ENCODE data around the gene GDF10. TPM values are rescaled to one million over a fixed set of nuclear protein-coding genes. Genes with fewer than 3 reads are reported as not detected.

The GDF10 gene
- total and polyA plus RNA-seq, 7 donors: 0.03 to 0.58 (median 0.14) TPM; not detected in 2

DNA sequence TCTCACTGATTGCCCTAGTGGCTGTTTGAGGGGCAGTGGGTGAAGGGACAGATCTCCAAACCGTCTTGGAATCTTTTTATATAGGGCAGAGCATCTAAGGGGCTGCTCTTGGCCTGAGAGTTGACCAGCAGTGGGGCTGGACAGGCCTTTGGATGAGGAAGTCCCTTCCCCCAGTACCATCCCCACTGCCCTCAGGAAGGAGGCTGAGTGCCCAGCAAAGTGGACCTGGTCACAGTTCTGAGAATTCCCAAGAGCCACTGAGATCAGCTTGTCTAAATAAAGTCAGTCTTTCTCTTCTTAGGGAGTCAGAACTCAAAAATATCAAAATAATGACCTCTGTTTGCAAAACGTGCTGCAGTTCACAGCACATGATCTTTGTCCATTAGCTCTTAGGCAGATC lies 5.6 kb downstream of the GDF10 start:
- H3K4me3 ChIP-seq: no peak overlapping the region
- TF ChIP-seq, protein P1, sequence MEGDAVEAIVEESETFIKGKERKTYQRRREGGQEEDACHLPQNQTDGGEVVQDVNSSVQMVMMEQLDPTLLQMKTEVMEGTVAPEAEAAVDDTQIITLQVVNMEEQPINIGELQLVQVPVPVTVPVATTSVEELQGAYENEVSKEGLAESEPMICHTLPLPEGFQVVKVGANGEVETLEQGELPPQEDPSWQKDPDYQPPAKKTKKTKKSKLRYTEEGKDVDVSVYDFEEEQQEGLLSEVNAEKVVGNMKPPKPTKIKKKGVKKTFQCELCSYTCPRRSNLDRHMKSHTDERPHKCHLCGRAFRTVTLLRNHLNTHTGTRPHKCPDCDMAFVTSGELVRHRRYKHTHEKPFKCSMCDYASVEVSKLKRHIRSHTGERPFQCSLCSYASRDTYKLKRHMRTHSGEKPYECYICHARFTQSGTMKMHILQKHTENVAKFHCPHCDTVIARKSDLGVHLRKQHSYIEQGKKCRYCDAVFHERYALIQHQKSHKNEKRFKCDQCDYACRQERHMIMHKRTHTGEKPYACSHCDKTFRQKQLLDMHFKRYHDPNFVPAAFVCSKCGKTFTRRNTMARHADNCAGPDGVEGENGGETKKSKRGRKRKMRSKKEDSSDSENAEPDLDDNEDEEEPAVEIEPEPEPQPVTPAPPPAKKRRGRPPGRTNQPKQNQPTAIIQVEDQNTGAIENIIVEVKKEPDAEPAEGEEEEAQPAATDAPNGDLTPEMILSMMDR (IDR thresholded peaks at IDR 0.05): no peak
- no peak for ATAC-seq
- H3K4me1 ChIP-seq: no peaks in the 10 kb centered on the region
- H3K27me3 ChIP-seq (ENCODE audit: insufficient read depth in 3 of 3, low read length in 2 of 3): peaks cover 0 to 24% (median 0%) of the 10 kb centered on the region in 3 donors
- no peak overlapping the region for H3K27ac ChIP-seq
- no peaks in the 10 kb centered on the region for H3K36me3 ChIP-seq (ENCODE audit: insufficient read depth in 1 of 2, low read depth in 1 of 2)
- intact Hi-C loops (cut with DNase I): no loop called here
- 50 to 55% (median 52%) methylated on average over 2 of the region's 2 CpGs for WGBS, 3 donors
- no peak for DNase-seq
- no peaks in the 10 kb centered on the region for H3K9me3 ChIP-seq

DNA sequence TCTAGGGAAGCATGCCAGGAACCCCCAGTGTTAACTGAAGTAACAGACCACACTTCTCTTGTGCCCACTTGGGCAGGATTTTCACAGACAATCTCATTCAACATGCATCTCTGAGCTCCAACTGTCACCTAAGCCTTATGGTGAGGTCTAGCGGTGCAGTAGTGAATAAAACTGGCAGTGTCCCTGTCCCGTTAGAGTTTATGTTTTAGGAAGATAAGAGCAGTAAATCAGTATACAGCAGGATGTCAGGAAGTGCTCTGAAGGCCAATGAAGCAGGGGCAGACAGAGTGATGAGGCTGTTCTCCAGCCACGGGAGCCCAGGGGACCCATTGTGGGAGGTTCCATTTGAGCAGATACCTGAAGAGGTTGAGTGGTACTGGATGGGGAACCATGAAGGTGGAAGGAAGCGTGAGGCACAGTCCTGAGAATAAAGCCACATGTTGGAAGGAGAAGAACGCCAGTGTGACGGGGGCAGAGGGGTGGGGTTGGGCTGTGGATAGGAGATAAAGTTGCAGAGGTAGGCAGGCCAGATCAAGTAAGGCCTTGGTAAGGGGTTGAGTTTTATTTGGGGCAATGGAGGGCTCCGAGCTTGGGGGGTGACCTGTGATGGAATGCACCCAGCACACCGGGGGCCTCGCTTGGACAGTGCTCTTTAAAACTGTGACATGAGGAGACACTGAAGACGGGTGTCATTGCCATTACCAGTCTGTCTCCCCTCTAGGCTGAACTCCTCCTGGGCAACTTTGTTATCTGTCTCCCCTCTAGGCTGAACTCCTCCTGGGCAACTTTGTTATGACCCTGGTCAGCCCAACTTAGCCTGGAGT lies 6.6 kb downstream of the GDF10 start:
- TF ChIP-seq, protein P1 (IDR thresholded peaks at IDR 0.05): no peak
- Histone ChIP-seq H3K4me3 (no peak overlapping the region), H3K9me3 (no peaks in the 10 kb centered on the region), H3K27me3 (ENCODE audit: insufficient read depth in 3 of 3, low read length in 2 of 3) (peaks cover 0 to 13% (median 0%) of the 10 kb centered on the region in 3 donors), H3K36me3 (ENCODE audit: insufficient read depth in 1 of 2, low read depth in 1 of 2) (no peaks in the 10 kb centered on the region), H3K27ac (no peak overlapping the region), H3K4me1 (no peaks in the 10 kb centered on the region)
- ATAC-seq (no peak), DNase-seq (no peak)
- intact Hi-C loops (cut with DNase I): no loop called here
- 68 to 73% (median 73%) methylated on average over 10 of the region's 10 CpGs for WGBS, 3 donors

DNA sequence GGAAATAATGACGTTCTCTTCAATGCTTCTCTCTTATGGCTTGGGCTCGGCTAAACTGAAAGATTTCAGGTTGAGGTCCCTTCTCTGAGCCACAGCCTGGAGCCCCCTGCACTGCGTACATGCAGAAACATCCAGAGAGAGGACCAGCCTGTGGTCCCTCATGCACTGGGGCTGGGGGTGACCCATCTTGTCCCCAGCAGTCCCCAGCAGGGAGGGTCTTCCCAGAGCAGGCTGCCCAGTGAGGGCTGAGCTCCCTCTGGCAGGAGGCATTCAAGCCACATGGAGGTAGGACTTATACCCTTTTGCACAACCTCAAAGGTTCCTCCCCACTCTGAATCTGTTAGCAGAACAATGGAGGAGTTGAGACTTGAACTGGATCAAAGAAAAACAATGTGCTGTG lies 7.4 kb downstream of the GDF10 start:
- H3K9me3 ChIP-seq: no peaks in the 10 kb centered on the region
- DNase-seq: no peak
- ATAC-seq: no peak
- no peak overlapping the region for H3K4me3 ChIP-seq
- TF ChIP-seq, protein P1 (IDR thresholded peaks at IDR 0.05): no peak
- no peak overlapping the region for H3K27ac ChIP-seq
- 83 to 87% (median 86%) methylated on average over 3 of the region's 3 CpGs for WGBS, 3 donors
- peaks cover 0 to 5% (median 0%) of the 10 kb centered on the region in 3 donors for H3K27me3 ChIP-seq (ENCODE audit: insufficient read depth in 3 of 3, low read length in 2 of 3)
- no peaks in the 10 kb centered on the region for H3K36me3 ChIP-seq (ENCODE audit: insufficient read depth in 1 of 2, low read depth in 1 of 2)
- H3K4me1 ChIP-seq: no peaks in the 10 kb centered on the region
- intact Hi-C loops (cut with DNase I): no loop called here

GRCh38 chr10:47308775-47309174 lies 8.8 kb downstream of the GDF10 start:
- Histone ChIP-seq H3K27me3 (ENCODE audit: insufficient read depth in 3 of 3, low read length in 2 of 3) (peaks cover 0 to 5% (median 0%) of the 10 kb centered on the region in 3 donors), H3K27ac (no peak overlapping the region), H3K4me3 (no peak overlapping the region), H3K36me3 (ENCODE audit: insufficient read depth in 1 of 2, low read depth in 1 of 2) (no peaks in the 10 kb centered on the region), H3K9me3 (no peaks in the 10 kb centered on the region), H3K4me1 (no peaks in the 10 kb centered on the region)
- ATAC-seq (no peak), DNase-seq (no peak)
- WGBS, 3 donors: 64 to 72% (median 72%) methylated on average over 9 of the region's 9 CpGs
- TF ChIP-seq, protein P1 (IDR thresholded peaks at IDR 0.05): no peak
- intact Hi-C loops (cut with DNase I): no loop called here
